OCI-LY7 (cell line): ENCODE measurements around the gene ERBIN.

Source experiments
- EZH2phosphoT487 ChIP-seq: fragments of 200-600 bp; sonication (generic); IDR thresholded peaks from 2 replicates; pipeline ENCODE4 v1.6.1; 2018; ENCODE audit warnings: low read depth, borderline replicate concordance, mild to moderate bottlenecking, mixed run types, antibody characterized with exemption, low read length, moderate library complexity, mixed read lengths
- TF ChIP-seq, protein P1 (sequence below): fragments of 200-600 bp; sonication (generic); conservative IDR thresholded peaks from 2 replicates; pipeline ENCODE4 v1.5.1; 2014; ENCODE audit warnings: mild to moderate bottlenecking, antibody characterized with exemption, low read length, moderate library complexity, mixed read lengths

DNA sequence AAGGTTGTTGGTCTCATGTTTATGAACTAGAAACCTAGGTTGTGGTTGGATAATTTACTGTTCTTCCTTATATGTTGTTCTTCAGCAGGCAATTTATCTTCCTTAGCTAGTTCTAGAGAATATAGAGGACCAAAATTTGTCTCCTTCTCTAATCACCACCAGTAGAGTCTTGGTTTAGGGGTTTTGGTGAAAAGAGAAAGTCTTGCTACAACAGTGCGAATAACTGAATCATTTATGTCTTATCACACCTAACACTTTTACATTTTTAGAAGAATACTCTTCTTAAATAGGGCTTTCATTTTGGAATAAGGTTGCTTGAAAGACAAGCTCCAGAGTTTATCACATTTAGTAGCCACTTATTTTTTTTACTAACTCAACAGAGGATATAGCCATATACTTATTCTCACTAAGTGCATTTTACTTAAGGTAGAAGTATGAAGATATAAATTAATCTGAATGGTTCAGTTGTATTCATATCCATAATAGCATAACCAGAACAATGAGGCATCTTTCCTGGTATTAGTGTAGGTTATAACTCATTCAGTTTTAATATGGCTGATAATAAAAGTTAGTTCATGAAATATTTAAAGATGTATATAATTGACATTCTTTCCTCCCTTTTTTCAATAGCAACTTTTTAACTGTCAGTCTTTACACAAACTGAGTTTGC, 67.9 kb downstream of the ERBIN start:
- TF ChIP-seq, protein P1, sequence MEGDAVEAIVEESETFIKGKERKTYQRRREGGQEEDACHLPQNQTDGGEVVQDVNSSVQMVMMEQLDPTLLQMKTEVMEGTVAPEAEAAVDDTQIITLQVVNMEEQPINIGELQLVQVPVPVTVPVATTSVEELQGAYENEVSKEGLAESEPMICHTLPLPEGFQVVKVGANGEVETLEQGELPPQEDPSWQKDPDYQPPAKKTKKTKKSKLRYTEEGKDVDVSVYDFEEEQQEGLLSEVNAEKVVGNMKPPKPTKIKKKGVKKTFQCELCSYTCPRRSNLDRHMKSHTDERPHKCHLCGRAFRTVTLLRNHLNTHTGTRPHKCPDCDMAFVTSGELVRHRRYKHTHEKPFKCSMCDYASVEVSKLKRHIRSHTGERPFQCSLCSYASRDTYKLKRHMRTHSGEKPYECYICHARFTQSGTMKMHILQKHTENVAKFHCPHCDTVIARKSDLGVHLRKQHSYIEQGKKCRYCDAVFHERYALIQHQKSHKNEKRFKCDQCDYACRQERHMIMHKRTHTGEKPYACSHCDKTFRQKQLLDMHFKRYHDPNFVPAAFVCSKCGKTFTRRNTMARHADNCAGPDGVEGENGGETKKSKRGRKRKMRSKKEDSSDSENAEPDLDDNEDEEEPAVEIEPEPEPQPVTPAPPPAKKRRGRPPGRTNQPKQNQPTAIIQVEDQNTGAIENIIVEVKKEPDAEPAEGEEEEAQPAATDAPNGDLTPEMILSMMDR = no peak
- no peak for TF ChIP-seq EZH2phosphoT487
